ENCODE measurements around the gene APCS. TPM values are rescaled to one million over a fixed set of nuclear protein-coding genes. Genes with fewer than 3 reads are reported as not detected.

APCS gene
- total and polyA plus RNA-seq, 2 donors (not counting 3 experiments of a cell fraction or from before 2014, with no cell fraction given): not detected

DNA sequence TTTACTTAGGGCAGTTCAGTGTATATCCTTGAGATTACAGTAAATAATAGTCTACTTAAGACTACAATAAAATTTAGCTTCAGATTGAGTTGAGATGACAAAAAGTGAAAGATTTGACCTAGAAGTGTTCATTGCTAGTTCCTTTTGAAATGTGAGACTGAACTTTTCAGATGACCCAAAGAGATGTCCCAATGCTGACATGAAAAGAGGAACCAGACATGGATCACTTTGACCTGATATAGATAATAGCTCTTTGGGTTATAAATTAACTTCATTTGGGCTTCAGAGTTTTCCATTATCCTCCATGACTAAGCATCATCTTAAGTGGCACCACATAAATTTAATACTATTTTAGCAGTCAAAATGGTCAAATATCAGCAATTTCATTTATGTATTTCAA is 26.1 kb upstream of the APCS start:
- CTCF ChIA-PET: no interaction called here
- H3K4me1 ChIP-seq (ENCODE audit: control insufficient read depth, extremely low read depth, insufficient read depth, low read length): no peaks in the 10 kb centered on the region

More for the DNA sequence above, 26.1 kb upstream of the APCS start:
- Histone ChIP-seq H3K4me3 (replicated peaks in 1 of 3; ENCODE audit: insufficient read depth in 1 of 3, low read depth in 1 of 3, low read length in 3 of 3) (no peak overlapping the region), H3K27ac (ENCODE audit: insufficient read depth, low read depth, low read length) (no peak overlapping the region), H4K20me1 (replicated peaks; ENCODE audit: control insufficient read depth, extremely low read depth, insufficient read depth, low read length) (no peaks in the 10 kb centered on the region), H3K79me2 (ENCODE audit: control insufficient read depth, insufficient read depth, low read length) (no peaks in the 10 kb centered on the region), H3K27me3 (ENCODE audit: control insufficient read depth in 2 of 2, insufficient read depth in 2 of 2, low read length in 2 of 2) (no peaks in the 10 kb centered on the region), H3K9me3 (replicated peaks; ENCODE audit: control insufficient read depth, insufficient read depth, low read length) (no peaks in the 10 kb centered on the region), H3K36me3 (ENCODE audit: control insufficient read depth in 2 of 2, extremely low read depth in 1 of 2, insufficient read depth in 2 of 2, low read length in 2 of 2) (no peaks in the 10 kb centered on the region), H3K9ac (replicated peaks; ENCODE audit: extremely low read depth, insufficient read depth, low read length) (no peak overlapping the region), H3K4me2 (ENCODE audit: insufficient read depth, low read length) (no peak overlapping the region), H3K9me1 (replicated peaks; ENCODE audit: control insufficient read depth, extremely low read depth, insufficient read depth, low read length) (no peaks in the 10 kb centered on the region), H2AFZ (ENCODE audit: low read depth, low read length) (no peak overlapping the region)
- BruUV-seq (replicated peaks): no TSS peak
- DNase-seq (ENCODE audit: low read depth, low spot score) (no peak), FAIRE-seq (no peak)
- POLR2A ChIA-PET: no interaction called here
- dilution Hi-C loops (cut with MboI; ENCODE audit: extremely low pct_ligation_motif_present, low sequenced_read_pairs): no loop called here
- TF ChIP-seq GATA2 (IDR thresholded peaks at IDR 0.05; ENCODE audit: insufficient read depth, insufficient read length, low read depth, low read length) (no peak), FOS (IDR thresholded peaks at IDR 0.05; ENCODE audit: borderline replicate concordance, insufficient read depth, low read length) (no peak), JUN (IDR thresholded peaks at IDR 0.05; ENCODE audit: borderline replicate concordance, insufficient read depth, insufficient read length, low read depth) (no peak), POLR2AphosphoS5 (IDR thresholded peaks at IDR 0.05; ENCODE audit: insufficient read depth, low read depth, low read length) (no peak), POLR2A (IDR thresholded peaks at IDR 0.05; ENCODE audit: low read depth, low read length) (no peak), MYC (IDR thresholded peaks at IDR 0.05; ENCODE audit: low read depth, low read length) (no peak), EZH2 (IDR thresholded peaks at IDR 0.05; ENCODE audit: borderline replicate concordance, low read depth, low read length, severe bottlenecking) (no peak)
- TF ChIP-seq, protein P1, sequence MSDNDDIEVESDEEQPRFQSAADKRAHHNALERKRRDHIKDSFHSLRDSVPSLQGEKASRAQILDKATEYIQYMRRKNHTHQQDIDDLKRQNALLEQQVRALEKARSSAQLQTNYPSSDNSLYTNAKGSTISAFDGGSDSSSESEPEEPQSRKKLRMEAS (IDR thresholded peaks at IDR 0.05; ENCODE audit: insufficient read depth, insufficient read length): no peak
- TF ChIP-seq, protein P2, sequence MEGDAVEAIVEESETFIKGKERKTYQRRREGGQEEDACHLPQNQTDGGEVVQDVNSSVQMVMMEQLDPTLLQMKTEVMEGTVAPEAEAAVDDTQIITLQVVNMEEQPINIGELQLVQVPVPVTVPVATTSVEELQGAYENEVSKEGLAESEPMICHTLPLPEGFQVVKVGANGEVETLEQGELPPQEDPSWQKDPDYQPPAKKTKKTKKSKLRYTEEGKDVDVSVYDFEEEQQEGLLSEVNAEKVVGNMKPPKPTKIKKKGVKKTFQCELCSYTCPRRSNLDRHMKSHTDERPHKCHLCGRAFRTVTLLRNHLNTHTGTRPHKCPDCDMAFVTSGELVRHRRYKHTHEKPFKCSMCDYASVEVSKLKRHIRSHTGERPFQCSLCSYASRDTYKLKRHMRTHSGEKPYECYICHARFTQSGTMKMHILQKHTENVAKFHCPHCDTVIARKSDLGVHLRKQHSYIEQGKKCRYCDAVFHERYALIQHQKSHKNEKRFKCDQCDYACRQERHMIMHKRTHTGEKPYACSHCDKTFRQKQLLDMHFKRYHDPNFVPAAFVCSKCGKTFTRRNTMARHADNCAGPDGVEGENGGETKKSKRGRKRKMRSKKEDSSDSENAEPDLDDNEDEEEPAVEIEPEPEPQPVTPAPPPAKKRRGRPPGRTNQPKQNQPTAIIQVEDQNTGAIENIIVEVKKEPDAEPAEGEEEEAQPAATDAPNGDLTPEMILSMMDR (IDR thresholded peaks at IDR 0.05; ENCODE audit: extremely low read depth in 1 of 2, insufficient read depth in 1 of 2, low read depth in 1 of 2, low read length in 2 of 2): no peak
- intact Hi-C loops (cut with micrococcal nuclease): no loop called here

Data from endothelial cell of umbilical vein (primary cell).